Forelimb muscle (tissue), 1 donor: ENCODE data around the gene BRAF. TPM values are rescaled to one million over a fixed set of nuclear protein-coding genes. Genes with fewer than 3 reads are reported as not detected.
"Not testable (repeated sequence)": the region's sequence is repeated elsewhere in the genome, so short reads cannot be mapped to it uniquely, and the experiment has no call there.

Experiments used
- DNase-seq: peaks from one replicate; pipeline ENCODE4 v3.0.0-alpha.2; 2013; ENCODE audit warnings: low read depth
- polyA plus RNA-seq: library from polyadenylated mRNA; unstranded; fragments of 120-200 nt; gene quantifications from one replicate; pipeline ENCODE4 v1.2.1, GENCODE V29; 2013; ENCODE audit not compliant: insufficient read length

BRAF gene
- polyA plus RNA-seq, 1 donor, result 9.8 TPM

- no peak for DNase-seq
Measured at GRCh38 chr7:140881507-140882228, 43.1 kb downstream of the BRAF start.

GRCh38 chr7:140877249-140877524 is 47.5 kb downstream of the BRAF start:
- no peak for DNase-seq

DNA sequence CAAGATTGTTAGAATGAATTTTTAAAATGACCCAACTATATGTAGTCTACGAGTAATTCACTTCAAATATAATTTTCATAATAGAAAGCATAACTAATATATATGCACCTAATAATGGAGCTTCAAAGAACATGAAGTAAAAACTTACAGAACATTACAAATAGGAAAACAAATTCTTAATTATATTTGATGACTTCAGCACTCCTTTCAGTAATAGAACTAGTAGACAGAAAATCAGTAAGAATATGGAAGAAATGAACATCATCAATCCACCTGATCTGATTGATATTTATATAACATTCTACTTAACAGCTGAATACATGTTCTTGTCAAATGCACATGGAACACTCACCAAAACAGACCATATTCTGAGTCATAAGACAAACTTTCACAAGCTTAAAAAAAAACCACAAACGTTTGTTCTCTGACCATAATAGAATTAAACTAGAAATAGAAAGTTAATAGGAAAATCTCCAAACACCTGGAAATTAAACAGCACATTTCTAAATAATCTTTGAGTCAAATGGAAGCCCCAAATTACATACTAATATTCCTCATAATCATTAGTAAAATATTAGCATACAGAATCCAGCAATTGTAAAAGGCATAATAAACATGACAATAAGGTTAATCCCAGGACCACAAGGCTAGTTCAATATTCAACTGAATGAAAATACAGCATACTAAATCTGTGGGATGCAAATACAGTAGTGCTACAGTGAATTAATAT is 48.0 kb downstream of the BRAF start:
- DNase-seq, result no peak

GRCh38 chr7:140873434-140873833 is 51.3 kb downstream of the BRAF start:
- DNase-seq, result no peak

DNA sequence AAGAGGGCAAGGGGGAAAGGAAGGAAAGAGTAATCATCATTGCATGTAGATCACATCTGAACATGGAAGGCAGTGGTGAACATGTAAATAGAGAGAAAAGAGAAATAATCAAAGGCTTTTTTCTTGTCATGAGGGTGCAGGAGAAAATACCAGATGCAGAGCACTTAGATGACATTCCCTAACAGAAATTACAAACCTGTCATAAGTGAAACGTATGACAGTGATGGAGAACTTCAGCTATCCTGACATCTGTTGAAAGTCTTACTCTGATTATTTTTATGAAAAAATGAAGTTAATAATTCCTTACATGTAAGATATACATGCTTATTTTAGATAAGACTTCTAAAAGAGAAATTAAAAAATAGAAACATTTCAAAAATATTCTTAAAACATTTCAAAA is 54.7 kb downstream of the BRAF start:
- DNase-seq, result no peak

DNA sequence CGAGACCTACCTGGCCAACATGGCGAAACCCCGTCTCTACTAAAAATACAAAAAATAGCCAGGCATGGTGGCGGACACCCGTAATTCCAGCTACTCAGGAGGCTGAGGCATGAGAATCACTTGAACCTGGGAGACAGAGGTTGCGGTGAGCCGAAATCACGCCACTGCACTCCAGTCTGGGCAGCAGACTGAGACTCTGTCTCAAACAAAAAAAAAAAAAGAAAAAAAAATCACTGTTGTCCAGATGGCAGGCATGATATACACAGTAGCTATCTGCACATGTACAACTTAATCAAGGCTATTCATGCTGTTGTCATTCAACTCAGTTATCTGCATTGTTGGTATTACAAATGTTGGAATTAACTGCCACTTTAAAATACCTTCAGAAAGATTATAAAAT is 55.3 kb downstream of the BRAF start:
- DNase-seq, result no peak

DNA sequence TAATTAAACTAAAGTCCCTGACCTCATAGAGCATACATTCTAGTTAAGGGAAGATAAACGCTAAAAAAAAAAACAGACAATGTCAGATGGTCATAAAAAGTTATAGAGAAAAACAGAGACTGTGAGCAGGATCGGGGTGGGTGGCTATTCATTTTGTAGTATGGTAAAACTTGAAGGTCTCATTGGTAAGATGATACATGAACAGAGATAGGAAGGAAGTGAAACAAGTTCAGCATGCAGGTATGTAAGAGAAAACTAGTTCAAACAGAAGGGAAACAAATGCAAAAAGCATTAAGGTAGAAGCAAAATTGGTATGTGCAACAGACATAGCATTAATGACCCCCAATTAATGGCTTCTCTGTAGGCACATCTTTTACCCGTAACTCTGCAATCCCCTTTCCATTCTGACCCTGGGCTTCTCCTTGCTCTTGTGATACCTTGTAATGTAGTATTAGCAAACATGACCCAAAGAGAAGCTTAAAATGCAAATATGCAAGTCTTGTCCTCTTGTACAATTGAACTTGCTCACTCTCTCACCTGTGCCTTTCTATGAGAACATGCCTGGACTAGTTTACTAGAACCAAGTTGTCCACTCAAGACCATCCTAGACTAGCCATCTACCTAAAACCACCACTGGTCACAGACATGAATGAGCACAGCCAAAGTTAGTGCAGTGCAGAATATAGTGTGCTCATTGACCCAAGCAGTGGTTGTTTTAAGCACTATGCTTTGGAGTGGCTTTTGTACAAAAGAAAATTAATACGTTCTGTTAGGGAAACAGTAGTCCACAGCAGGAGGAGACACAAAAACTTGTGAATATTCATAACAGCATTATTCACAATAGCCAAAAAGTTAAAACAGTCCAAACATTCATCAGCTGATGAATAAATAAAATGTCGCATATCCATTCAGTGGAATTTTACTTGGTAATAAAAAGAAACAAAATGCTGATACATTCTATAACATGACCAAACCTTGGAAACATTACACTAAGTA is 57.0 kb downstream of the BRAF start:
- DNase-seq, result no peak

GRCh38 chr7:140866926-140867325 is 57.8 kb downstream of the BRAF start:
- no peak for DNase-seq

DNA sequence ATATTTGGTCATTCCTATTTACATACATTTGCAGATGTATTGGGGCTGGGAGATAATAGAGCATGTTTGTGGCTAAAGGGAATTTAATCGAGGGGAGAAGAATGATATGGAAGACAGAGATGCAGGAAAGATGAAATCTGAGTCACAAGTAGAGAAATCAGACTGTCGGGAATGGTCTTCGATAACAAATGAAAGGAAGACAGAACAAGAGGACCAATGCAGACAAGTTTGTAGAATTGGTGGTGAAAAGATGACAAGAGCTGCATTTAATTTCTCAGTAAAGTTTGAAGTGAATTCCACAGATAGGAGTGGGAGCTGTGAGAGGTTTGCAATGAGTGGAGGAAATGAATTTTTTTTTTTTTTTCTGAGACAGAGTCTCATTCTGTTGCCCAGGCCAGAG is 60.0 kb downstream of the BRAF start:
- DNase-seq, result no peak

DNA sequence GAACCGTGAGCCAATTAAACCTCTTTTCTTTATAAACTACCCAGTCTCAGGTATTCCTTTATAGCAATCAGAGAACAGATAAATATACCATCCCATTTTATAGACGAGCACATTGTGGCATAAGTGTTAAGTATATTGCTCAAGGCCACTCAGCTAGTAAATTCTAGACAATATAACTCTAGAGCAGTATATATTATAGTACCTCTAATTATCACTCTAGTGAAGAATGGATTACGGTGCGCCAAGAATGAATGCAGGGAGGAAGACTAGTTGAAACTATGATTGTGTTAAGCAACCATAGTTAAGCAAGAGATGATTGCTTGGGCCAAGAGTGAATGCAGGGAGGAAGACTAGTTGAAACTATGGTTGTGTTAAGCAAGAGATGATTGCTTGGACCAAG is 60.9 kb downstream of the BRAF start:
- no peak for DNase-seq

DNA sequence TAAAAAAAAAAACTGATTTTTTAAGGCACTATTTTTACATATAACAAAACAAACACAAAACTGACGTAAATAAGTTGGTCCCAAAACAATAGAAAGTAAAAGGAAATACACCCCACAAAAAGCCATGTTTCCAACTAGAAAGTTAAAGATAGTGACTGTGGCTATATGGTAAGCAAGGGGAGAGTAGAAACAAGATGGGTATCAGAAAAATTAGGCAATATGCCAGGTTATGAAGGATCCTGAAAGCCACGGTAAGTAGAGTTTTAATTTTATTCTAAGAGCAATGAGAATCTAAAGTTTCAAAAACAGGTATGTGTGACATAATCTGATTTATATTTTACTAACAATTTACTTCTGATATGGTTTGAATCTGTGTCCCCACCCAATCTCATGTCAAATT is 61.5 kb downstream of the BRAF start:
- DNase-seq, result no peak

- no peak for DNase-seq
Measured at GRCh38 chr7:140857048-140857447, 67.7 kb downstream of the BRAF start.

GRCh38 chr7:140841166-140841715 is 83.5 kb downstream of the BRAF start:
- no peak for DNase-seq

DNA sequence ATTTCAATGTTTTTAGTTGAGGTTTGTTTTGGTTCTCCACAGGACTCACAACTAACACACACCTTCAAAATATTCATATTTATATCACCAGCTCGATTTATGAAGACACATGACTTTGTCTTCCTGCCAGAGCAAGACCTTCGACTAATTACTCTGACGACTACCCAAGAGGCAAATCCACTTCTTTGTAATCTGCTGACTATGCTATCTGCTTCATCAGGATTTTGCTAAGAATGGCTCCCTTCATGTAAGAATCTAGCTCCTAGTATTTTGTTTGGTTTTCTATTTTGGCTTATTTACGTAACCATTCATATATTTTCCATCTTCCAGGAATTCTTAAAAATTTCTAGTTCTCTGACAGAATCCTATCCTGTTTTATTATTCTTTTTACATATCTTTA is 93.0 kb downstream of the BRAF start:
- no peak for DNase-seq

DNA sequence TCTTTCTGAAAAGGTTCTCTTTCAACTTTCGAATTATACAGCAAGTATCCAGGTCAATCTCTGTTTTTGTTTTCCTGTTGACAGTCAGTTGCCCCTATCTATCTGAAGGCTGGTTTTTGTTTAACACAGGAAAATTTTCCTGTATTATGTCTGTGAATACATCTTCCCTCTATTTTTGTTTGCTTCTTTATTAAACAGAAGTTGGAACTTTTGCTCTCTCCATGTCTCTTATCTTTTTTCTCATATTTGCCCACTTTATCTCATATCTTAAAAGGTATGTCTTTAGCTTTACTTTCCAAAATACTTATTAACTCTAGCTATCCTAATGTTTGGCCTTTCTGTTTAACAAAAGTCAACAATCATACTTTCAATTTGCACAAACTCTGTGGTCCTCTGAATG is 95.0 kb downstream of the BRAF start:
- DNase-seq, result no peak

GRCh38 chr7:140828741-140829140 is 96.0 kb downstream of the BRAF start:
- DNase-seq, result no peak

DNA sequence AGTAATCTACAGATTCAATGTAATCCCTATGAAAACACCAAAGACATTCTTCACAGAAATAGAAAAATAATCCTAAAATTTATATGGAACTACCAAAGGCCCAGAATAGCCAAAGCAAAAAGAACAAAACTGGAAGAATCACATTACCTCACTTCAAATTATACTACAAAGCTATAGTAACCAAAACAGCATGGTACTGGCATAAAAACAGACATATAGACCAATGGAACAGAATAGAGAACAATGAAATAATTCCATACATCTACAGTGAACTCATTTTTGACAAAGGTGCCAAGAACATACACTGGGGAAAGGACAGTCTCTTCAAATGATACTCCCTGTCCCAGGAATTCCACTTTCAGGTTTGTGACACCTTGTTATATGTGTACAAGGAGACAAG is 107.3 kb downstream of the BRAF start:
- not testable (repeated sequence) for DNase-seq

DNA sequence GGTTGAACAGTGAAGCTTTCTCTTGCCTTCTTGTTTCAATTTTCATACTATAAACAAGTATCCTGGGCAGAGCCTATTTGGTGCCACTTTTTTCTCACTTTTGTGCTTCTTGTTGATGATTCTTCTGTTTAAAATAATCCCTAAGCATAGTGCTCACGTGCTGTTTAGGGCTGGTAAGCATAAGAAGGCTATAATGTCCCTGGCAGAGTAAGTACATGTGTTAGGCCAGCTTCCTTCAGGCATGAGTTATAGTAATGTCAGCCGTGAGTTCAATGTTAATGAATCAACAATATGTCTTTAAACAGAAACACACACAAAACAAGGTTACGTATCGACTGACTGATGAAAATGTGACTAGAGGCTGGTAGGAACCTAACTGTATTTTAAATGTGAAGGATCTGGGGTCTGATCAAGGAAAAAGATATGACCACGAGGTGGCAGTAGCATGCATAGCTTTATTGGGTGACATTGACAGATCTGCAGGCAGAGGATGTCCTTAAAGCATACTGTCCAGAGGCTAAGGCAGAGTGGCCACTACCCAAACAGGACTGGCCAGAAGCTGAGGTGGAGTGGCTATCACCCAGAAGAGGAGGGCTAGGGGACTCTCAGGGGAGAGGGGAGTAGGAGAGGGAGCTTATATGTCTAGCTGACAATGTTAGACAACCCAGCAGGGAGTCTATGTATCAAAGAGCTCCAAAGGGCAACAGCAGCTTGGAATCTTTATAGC is 113.7 kb downstream of the BRAF start:
- DNase-seq, result peak; percentile 59

GRCh38 chr7:140810385-140810784 is 114.3 kb downstream of the BRAF start:
- no peak for DNase-seq

DNA sequence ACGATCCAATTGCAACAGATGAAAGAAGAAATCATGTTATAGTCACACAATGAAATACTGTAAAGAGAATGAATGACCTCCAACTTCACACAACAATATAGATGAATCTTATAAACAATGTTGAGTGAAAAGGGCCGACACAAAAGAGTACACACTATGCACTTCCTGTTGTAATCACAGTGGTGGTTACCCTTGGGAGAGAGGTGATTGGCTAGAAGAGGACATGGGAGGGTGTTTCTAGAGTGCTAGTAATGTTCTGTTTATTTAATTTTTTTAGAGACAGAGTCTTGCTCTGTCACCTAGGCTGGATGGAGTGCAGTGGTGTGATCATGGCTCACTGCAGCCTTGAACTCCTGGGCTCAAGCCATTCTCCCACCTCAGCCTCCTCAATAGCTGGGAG is 145.8 kb downstream of the BRAF start:
- DNase-seq, result no peak

DNA sequence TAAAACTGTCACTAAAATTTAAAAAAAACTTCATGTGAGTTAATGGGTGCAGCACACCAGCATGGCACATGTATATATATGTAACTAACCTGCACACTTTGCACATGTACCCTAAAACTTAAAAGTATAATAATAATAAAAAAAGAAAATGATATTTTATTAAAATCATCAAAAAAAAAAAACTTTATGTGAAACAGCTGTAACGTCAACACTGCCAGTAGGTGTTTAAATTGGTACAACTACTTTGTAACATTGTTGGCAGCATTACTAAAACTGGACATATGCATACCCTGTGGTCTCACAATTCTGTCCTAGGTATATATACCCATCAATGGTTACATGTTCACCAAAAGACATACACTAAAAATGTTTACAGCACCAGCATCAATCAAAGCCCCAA is 146.2 kb downstream of the BRAF start:
- DNase-seq, result no peak

DNA sequence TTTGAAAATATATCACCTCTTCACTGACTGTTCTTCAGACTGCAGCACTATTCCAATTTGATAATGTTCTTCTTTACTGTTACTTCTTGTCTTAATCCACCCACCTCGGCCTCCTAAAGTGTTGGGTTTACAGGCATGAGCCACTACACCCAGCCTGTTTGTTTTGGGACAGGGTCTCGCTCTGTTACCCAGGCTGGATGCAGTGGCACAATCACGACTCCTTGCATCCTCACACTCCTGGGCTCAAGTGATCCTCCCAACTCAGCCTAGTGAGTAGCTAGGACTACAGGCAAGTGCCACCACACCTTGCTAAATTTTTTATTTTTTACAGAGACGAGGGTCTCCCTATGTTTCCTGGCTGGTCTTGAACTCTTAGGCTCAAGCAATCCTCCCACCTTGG is 150.4 kb downstream of the BRAF start:
- no peak for DNase-seq
